HG03139 (cell line): ENCODE data around the gene SLFN13.
"Not testable (repeated sequence)": the region's sequence is repeated elsewhere in the genome, so short reads cannot be mapped to it uniquely, and the experiment has no call there.

ENCODE experiments used
- ATAC-seq: cut with Tn5 transposase; IDR thresholded peaks from one replicate; pipeline ENCODE4 v1.9.1; 2021; ENCODE audit not compliant: unreplicated experiment

Gene SLFN13

GRCh38 chr17:35432176-35433074 lies 16.1 kb downstream of the SLFN13 start, which contains the start of gene SLFN12:
Gene SLFN12 (minus strand): TSS chr17:35432500. CDS start chr17:35423028, 9,472 bp downstream.
- ATAC-seq, result peak; percentile 73

- ATAC-seq, result no peak
Observed at GRCh38 chr17:35429702-35430101, 18.9 kb downstream of the SLFN13 start.

- ATAC-seq, result no peak
Observed at GRCh38 chr17:35428229-35428628, 20.3 kb downstream of the SLFN13 start.

- no peak for ATAC-seq
Observed at GRCh38 chr17:35423761-35424160, 24.8 kb downstream of the SLFN13 start.

GRCh38 chr17:35421069-35421468 lies 27.5 kb downstream of the SLFN13 start:
- not testable (repeated sequence) for ATAC-seq

- ATAC-seq, result no peak
Observed at GRCh38 chr17:35416659-35417058, 31.9 kb downstream of the SLFN13 start.

- ATAC-seq, result not testable (repeated sequence)
Observed at GRCh38 chr17:35414707-35415106, 33.9 kb downstream of the SLFN13 start.

- ATAC-seq, result no peak
Observed at GRCh38 chr17:35414247-35414646, 34.3 kb downstream of the SLFN13 start.

- ATAC-seq, result no peak
Observed at GRCh38 chr17:35407531-35407930, 41.0 kb downstream of the SLFN13 start.

GRCh38 chr17:35406568-35406967 lies 42.0 kb downstream of the SLFN13 start:
- no peak for ATAC-seq

- no peak for ATAC-seq
Observed at GRCh38 chr17:35404360-35404759, 44.2 kb downstream of the SLFN13 start.

- ATAC-seq, result not testable (repeated sequence)
Observed at GRCh38 chr17:35393783-35394182, 54.8 kb downstream of the SLFN13 start.

- ATAC-seq, result no peak
Observed at GRCh38 chr17:35390663-35391062, 57.9 kb downstream of the SLFN13 start.

- ATAC-seq, result no peak
Observed at GRCh38 chr17:35390156-35390555, 58.4 kb downstream of the SLFN13 start.

- no peak for ATAC-seq
Observed at GRCh38 chr17:35387496-35387895, 61.1 kb downstream of the SLFN13 start.
